ENCODE data around the gene SUGCT. TPM values are rescaled to one million over a fixed set of nuclear protein-coding genes. Genes with fewer than 3 reads are reported as not detected.

The SUGCT gene
- total RNA-seq, 2 experiments from 2014 or later = not detected

- no peaks in the 10 kb centered on the region for H3K9me3 ChIP-seq (ENCODE audit: low read length)
- ChIA-PET CTCF (ENCODE audit: unreplicated experiment) (no interaction called here), POLR2A (no interaction called here)
- no peaks in the 10 kb centered on the region for H3K9me2 ChIP-seq (ENCODE audit: insufficient read depth, low read length)
- no peak overlapping the region for H3K4me2 ChIP-seq (ENCODE audit: low read length)
- no peaks in the 10 kb centered on the region for H4K20me1 ChIP-seq (ENCODE audit: insufficient read depth, low read length)
- intact Hi-C loops (cut with micrococcal nuclease; ENCODE audit: unreplicated experiment) = no loop called here
- no peak overlapping the region for H3K4me3 ChIP-seq (ENCODE audit: low read depth, low read length, poor library complexity, severe bottlenecking)
- TF ChIP-seq EZH2phosphoT487 (IDR thresholded peaks at IDR 0.05; ENCODE audit: borderline replicate concordance, low read depth, low read length) = no peak
- TF ChIP-seq CTCF (conservative IDR thresholded peaks at IDR 0.05; ENCODE audit: low read length) = no peak
- BruUV-seq (replicated peaks) = no TSS peak
- no peak overlapping the region for H3K27ac ChIP-seq (ENCODE audit: low read depth, low read length, poor library complexity, severe bottlenecking)
- H3K79me2 ChIP-seq (ENCODE audit: insufficient read depth, low read depth, low read length) = no peaks in the 10 kb centered on the region
- H2AFZ ChIP-seq (ENCODE audit: low read length) = no peak overlapping the region
- no peak for DNase-seq (ENCODE audit: low spot score)
- no peaks in the 10 kb centered on the region for H3K4me1 ChIP-seq (ENCODE audit: insufficient read depth, low read length, poor library complexity, severe bottlenecking)
- no peaks in the 10 kb centered on the region for H3K36me3 ChIP-seq (ENCODE audit: insufficient read depth, low read length)
Observed at GRCh38 chr7:40350100-40350499, 215.3 kb downstream of the SUGCT start.

DNA sequence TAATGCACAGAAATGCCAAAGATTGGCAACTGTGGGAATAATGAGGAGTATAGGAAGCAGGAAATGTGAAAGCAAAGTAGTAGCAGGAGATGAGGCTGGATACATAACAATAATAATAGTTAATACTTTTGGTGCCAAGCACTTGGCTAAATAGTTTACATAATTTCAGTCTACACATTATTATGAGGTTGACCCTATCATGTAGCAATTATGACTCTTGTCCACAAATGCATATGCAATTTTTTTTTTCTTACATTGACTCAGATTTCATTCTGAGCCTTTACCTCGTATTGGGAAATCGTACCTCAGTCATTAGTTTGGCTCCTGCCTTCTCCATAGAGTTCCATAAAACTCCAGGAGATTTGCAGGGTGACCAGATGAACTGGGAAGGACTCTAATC lies 219.9 kb downstream of the SUGCT start:
- no peaks in the 10 kb centered on the region for H3K9me2 ChIP-seq (ENCODE audit: insufficient read depth, low read length)
- no peaks in the 10 kb centered on the region for H4K20me1 ChIP-seq (ENCODE audit: insufficient read depth, low read length)
- CTCF ChIA-PET (ENCODE audit: unreplicated experiment) = no interaction called here
- H3K4me1 ChIP-seq (ENCODE audit: insufficient read depth, low read length, poor library complexity, severe bottlenecking) = no peaks in the 10 kb centered on the region
- H3K9me3 ChIP-seq (ENCODE audit: low read length) = no peaks in the 10 kb centered on the region
- H3K36me3 ChIP-seq (ENCODE audit: insufficient read depth, low read length) = no peaks in the 10 kb centered on the region
- TF ChIP-seq EZH2phosphoT487 (IDR thresholded peaks at IDR 0.05; ENCODE audit: borderline replicate concordance, low read depth, low read length) (no peak), CTCF (conservative IDR thresholded peaks at IDR 0.05; ENCODE audit: low read length) (no peak)
- no TSS peak for BruUV-seq (replicated peaks)
- intact Hi-C loops (cut with micrococcal nuclease; ENCODE audit: unreplicated experiment) = no loop called here
- POLR2A ChIA-PET = no interaction called here
- H2AFZ ChIP-seq (ENCODE audit: low read length) = no peak overlapping the region
- H3K27ac ChIP-seq (ENCODE audit: low read depth, low read length, poor library complexity, severe bottlenecking) = no peak overlapping the region
- DNase-seq (ENCODE audit: low spot score) = no peak
- no peaks in the 10 kb centered on the region for H3K79me2 ChIP-seq (ENCODE audit: insufficient read depth, low read depth, low read length)
- H3K4me2 ChIP-seq (ENCODE audit: low read length) = no peak overlapping the region
- no peak overlapping the region for H3K4me3 ChIP-seq (ENCODE audit: low read depth, low read length, poor library complexity, severe bottlenecking)

DNA sequence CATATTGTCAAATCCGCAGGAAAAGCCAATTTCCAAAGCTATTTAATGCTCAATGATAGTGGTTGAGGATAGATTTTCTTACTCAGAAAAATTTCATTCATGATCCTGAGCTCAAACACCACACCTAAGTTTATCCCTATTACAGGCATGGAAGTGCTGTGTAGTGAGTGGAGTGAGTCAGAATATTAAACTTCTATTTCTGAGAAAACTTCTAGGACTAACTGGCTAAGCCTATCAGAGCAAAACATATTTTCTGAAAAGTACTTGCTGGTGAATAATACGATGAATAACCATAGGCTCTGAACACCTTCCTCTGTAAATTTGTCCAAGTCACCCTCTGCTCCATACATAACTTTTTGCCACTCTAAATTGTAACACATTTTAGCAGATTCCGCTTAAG lies 221.5 kb downstream of the SUGCT start:
- H3K4me2 ChIP-seq (ENCODE audit: low read length) = no peak overlapping the region
- no peaks in the 10 kb centered on the region for H3K9me3 ChIP-seq (ENCODE audit: low read length)
- no peak overlapping the region for H3K4me3 ChIP-seq (ENCODE audit: low read depth, low read length, poor library complexity, severe bottlenecking)
- ChIA-PET CTCF (ENCODE audit: unreplicated experiment) (no interaction called here), POLR2A (interaction anchor here (0.9 kb wide), 1 partner anchor 1387 kb away, joined by 3 read pairs; no protein-coding TSS in a partner anchor)
- BruUV-seq (replicated peaks) = no TSS peak
- no peak overlapping the region for H2AFZ ChIP-seq (ENCODE audit: low read length)
- no peaks in the 10 kb centered on the region for H3K79me2 ChIP-seq (ENCODE audit: insufficient read depth, low read depth, low read length)
- H3K27ac ChIP-seq (ENCODE audit: low read depth, low read length, poor library complexity, severe bottlenecking) = no peak overlapping the region
- no peaks in the 10 kb centered on the region for H3K9me2 ChIP-seq (ENCODE audit: insufficient read depth, low read length)
- no peaks in the 10 kb centered on the region for H3K4me1 ChIP-seq (ENCODE audit: insufficient read depth, low read length, poor library complexity, severe bottlenecking)
- H3K36me3 ChIP-seq (ENCODE audit: insufficient read depth, low read length) = no peaks in the 10 kb centered on the region
- no peak for DNase-seq (ENCODE audit: low spot score)
- intact Hi-C loops (cut with micrococcal nuclease; ENCODE audit: unreplicated experiment) = no loop called here
- no peaks in the 10 kb centered on the region for H4K20me1 ChIP-seq (ENCODE audit: insufficient read depth, low read length)
- TF ChIP-seq EZH2phosphoT487 (IDR thresholded peaks at IDR 0.05; ENCODE audit: borderline replicate concordance, low read depth, low read length) = no peak
- TF ChIP-seq CTCF (conservative IDR thresholded peaks at IDR 0.05; ENCODE audit: low read length) = no peak

All from OCI-LY7 (cell line).